ENCODE results near the gene IDS.
"Not testable (repeated sequence)": the region's sequence is repeated elsewhere in the genome, so short reads cannot be mapped to it uniquely, and the experiment has no call there.

DNA sequence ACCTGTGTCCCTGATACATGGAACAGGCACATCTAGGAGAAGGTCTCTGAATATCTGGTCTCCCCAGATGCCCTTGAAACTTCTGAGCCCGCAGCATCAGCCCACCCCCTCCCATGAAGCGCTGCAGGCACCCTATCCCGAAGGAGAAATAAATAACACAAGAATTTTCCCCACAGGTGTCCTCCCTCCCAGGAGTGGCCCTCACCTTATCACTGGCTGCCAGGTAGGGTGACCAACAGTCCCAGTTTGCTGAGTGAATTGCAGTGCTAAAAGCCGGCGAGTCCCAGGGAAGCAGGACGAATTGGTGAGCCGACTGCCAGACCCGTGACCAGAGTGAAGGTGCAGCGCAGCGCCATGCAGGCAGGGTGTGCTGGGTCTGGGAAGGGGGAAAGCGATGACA lies 28.9 kb upstream of the IDS start:
- TF ChIP-seq RAD21 (IDR thresholded peaks at IDR 0.05); FOXA1 (IDR thresholded peaks at IDR 0.05); CTCF (IDR thresholded peaks at IDR 0.05; ENCODE audit: low read depth, low read length, missing input control); HNF4G (IDR thresholded peaks at IDR 0.05): not testable (repeated sequence)
